Measurements from ENCODE around the gene DRG1. TPM values are rescaled to one million over a fixed set of nuclear protein-coding genes. Genes with fewer than 3 reads are reported as not detected.

The DRG1 gene
- total and polyA plus RNA-seq, 2 experiments from 2014 or later: 63.9 to 87.6 TPM

- H3K27ac ChIP-seq (ENCODE audit: low read depth): no peak overlapping the region
- no peaks in the 10 kb centered on the region for H3K4me1 ChIP-seq (ENCODE audit: insufficient read depth)
- H3K27me3 ChIP-seq (ENCODE audit: insufficient read depth): no peaks in the 10 kb centered on the region
- H3K36me3 ChIP-seq (ENCODE audit: insufficient read depth): peaks cover 28% of the 10 kb centered on the region
- no peak overlapping the region for H3K4me2 ChIP-seq
- peaks cover 11% of the 10 kb centered on the region; the same call in 1 of the 2 replicates for H4K20me1 ChIP-seq (replicated peaks; ENCODE audit: insufficient read depth)
- no peak overlapping the region for H3K4me3 Mint-ChIP-seq
- H3K4me3 ChIP-seq: no peak overlapping the region
- H3F3A ChIP-seq (replicated peaks; ENCODE audit: low read depth): no peaks in the 10 kb centered on the region
- no peak overlapping the region for H2AFZ ChIP-seq
- H3K27ac Mint-ChIP-seq: no peak overlapping the region
- H3K27me3 Mint-ChIP-seq (ENCODE audit: insufficient read depth, low read depth, poor library complexity): no peaks in the 10 kb centered on the region
- H3K79me2 ChIP-seq (replicated peaks; ENCODE audit: insufficient read depth): no peaks in the 10 kb centered on the region
- H3K36me3 Mint-ChIP-seq (ENCODE audit: low read depth): peaks cover 67% of the 10 kb centered on the region
- H3K9me3 Mint-ChIP-seq: no peaks in the 10 kb centered on the region
- ATAC-seq (no peak), DNase-seq (ENCODE audit: low spot score) (no peak)
- no peaks in the 10 kb centered on the region for H3K9me2 ChIP-seq (ENCODE audit: insufficient read depth)
- no peak for TF ChIP-seq CREB1 (CRISPR knock-in tag; IDR thresholded peaks at IDR 0.05; ENCODE audit: low read depth)
- TF ChIP-seq ZNF331 (CRISPR knock-in tag; IDR thresholded peaks at IDR 0.05; ENCODE audit: low read depth): no peak
- TF ChIP-seq POLR2AphosphoS5 (IDR thresholded peaks at IDR 0.05; ENCODE audit: low read depth): no peak
- TF ChIP-seq STAT1 (IDR thresholded peaks at IDR 0.05; ENCODE audit: unreplicated experiment): no peak
- no peak for TF ChIP-seq EZH2phosphoT487 (IDR thresholded peaks at IDR 0.05; ENCODE audit: unreplicated experiment)
- no peak for TF ChIP-seq EZH2 (IDR thresholded peaks at IDR 0.05; ENCODE audit: low read depth, unreplicated experiment)
- TF ChIP-seq ZNF114 (CRISPR knock-in tag; IDR thresholded peaks at IDR 0.05): no peak
- no peak for TF ChIP-seq ZNF462 (CRISPR knock-in tag; IDR thresholded peaks at IDR 0.05)
- TF ChIP-seq, protein P1, sequence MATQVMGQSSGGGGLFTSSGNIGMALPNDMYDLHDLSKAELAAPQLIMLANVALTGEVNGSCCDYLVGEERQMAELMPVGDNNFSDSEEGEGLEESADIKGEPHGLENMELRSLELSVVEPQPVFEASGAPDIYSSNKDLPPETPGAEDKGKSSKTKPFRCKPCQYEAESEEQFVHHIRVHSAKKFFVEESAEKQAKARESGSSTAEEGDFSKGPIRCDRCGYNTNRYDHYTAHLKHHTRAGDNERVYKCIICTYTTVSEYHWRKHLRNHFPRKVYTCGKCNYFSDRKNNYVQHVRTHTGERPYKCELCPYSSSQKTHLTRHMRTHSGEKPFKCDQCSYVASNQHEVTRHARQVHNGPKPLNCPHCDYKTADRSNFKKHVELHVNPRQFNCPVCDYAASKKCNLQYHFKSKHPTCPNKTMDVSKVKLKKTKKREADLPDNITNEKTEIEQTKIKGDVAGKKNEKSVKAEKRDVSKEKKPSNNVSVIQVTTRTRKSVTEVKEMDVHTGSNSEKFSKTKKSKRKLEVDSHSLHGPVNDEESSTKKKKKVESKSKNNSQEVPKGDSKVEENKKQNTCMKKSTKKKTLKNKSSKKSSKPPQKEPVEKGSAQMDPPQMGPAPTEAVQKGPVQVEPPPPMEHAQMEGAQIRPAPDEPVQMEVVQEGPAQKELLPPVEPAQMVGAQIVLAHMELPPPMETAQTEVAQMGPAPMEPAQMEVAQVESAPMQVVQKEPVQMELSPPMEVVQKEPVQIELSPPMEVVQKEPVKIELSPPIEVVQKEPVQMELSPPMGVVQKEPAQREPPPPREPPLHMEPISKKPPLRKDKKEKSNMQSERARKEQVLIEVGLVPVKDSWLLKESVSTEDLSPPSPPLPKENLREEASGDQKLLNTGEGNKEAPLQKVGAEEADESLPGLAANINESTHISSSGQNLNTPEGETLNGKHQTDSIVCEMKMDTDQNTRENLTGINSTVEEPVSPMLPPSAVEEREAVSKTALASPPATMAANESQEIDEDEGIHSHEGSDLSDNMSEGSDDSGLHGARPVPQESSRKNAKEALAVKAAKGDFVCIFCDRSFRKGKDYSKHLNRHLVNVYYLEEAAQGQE (IDR thresholded peaks at IDR 0.05; ENCODE audit: unreplicated experiment): no peak
- no peak for TF ChIP-seq JUNB (IDR thresholded peaks at IDR 0.05; ENCODE audit: unreplicated experiment)
- TF ChIP-seq CTCF (conservative IDR thresholded peaks at IDR 0.05; ENCODE audit: low read depth in 2 of 2): no peak
- no peak for TF ChIP-seq NANOG (IDR thresholded peaks at IDR 0.05; ENCODE audit: borderline replicate concordance)
- TF ChIP-seq, protein P2, sequence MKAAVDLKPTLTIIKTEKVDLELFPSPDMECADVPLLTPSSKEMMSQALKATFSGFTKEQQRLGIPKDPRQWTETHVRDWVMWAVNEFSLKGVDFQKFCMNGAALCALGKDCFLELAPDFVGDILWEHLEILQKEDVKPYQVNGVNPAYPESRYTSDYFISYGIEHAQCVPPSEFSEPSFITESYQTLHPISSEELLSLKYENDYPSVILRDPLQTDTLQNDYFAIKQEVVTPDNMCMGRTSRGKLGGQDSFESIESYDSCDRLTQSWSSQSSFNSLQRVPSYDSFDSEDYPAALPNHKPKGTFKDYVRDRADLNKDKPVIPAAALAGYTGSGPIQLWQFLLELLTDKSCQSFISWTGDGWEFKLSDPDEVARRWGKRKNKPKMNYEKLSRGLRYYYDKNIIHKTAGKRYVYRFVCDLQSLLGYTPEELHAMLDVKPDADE (IDR thresholded peaks at IDR 0.05): no peak
- no peaks in the 10 kb centered on the region for H3K4me1 Mint-ChIP-seq
Measured at GRCh38 chr22:31461699-31462098, 62.3 kb downstream of the DRG1 start.

Data from GM23338 (cell line).